8988T (cell line): ENCODE results near the gene WDR48.

ENCODE experiments used
- DNase-seq: peaks from one replicate; pipeline ENCODE4 v3.0.0; 2011

The WDR48 gene

GRCh38 chr3:39102504-39103323 is 50.9 kb downstream of the WDR48 start:
- no peak for DNase-seq

GRCh38 chr3:39103324-39103693 is 51.5 kb downstream of the WDR48 start:
- DNase-seq, result peak; percentile 64

- no peak for DNase-seq
Observed at GRCh38 chr3:39103791-39104552, 52.2 kb downstream of the WDR48 start.

GRCh38 chr3:39104961-39105686 is 53.3 kb downstream of the WDR48 start:
- no peak for DNase-seq

GRCh38 chr3:39105687-39106063 is 53.9 kb downstream of the WDR48 start:
- DNase-seq, result no peak

GRCh38 chr3:39106281-39106811 is 54.5 kb downstream of the WDR48 start:
- DNase-seq, result no peak

GRCh38 chr3:39106851-39107387 is 55.1 kb downstream of the WDR48 start:
- peak; percentile 87 for DNase-seq

GRCh38 chr3:39107388-39108199 is 55.8 kb downstream of the WDR48 start, which contains the start of the genes GORASP1 and TTC21A:
Gene GORASP1 (minus strand): TSS chr3:39107627. CDS start chr3:39107541, 86 bp downstream.
Gene TTC21A (plus strand): TSS chr3:39107680. CDS start chr3:39107838, 158 bp downstream.
- DNase-seq, result peak; percentile 96

GRCh38 chr3:39108200-39108710 is 56.4 kb downstream of the WDR48 start:
- no peak for DNase-seq

- DNase-seq, result no peak
Observed at GRCh38 chr3:39109086-39109485, 57.3 kb downstream of the WDR48 start.

- DNase-seq, result no peak
Observed at GRCh38 chr3:39110041-39110639, 58.3 kb downstream of the WDR48 start.

- DNase-seq, result no peak
Observed at GRCh38 chr3:39112113-39112512, 60.3 kb downstream of the WDR48 start.

- DNase-seq, result no peak
Observed at GRCh38 chr3:39112535-39112934, 60.7 kb downstream of the WDR48 start.

GRCh38 chr3:39113291-39113690 is 61.5 kb downstream of the WDR48 start:
- no peak for DNase-seq

GRCh38 chr3:39114456-39114855 is 62.6 kb downstream of the WDR48 start:
- DNase-seq, result no peak

- DNase-seq, result no peak
Observed at GRCh38 chr3:39115870-39116269, 64.1 kb downstream of the WDR48 start.

- no peak for DNase-seq
Observed at GRCh38 chr3:39118079-39118478, 66.3 kb downstream of the WDR48 start.

- DNase-seq, result no peak
Observed at GRCh38 chr3:39118931-39119660, 67.3 kb downstream of the WDR48 start.

- DNase-seq, result no peak
Observed at GRCh38 chr3:39121621-39122020, 69.8 kb downstream of the WDR48 start.

GRCh38 chr3:39122813-39123212 is 71.0 kb downstream of the WDR48 start:
- no peak for DNase-seq
